Transverse colon (tissue), 4 donors: Measurements from ENCODE around the gene ESYT1.

Experiments used
- EP300 ChIP-seq: sonication (generic); formaldehyde crosslinking; IDR thresholded peaks from one replicate; pipeline ENCODE4 v1.6.1; 2017; ENCODE audit warnings: antibody characterized with exemption, low read depth
- POLR2A ChIP-seq: fragments of 450-650 bp; IDR thresholded peaks from one replicate; pipeline ENCODE4 v1.6.1; 2016; ENCODE audit warnings: antibody characterized with exemption, mild to moderate bottlenecking, moderate library complexity
- POLR2AphosphoS5 ChIP-seq, 3 donors: sonication (generic); formaldehyde crosslinking; IDR thresholded peaks; one replicate each; pipeline ENCODE4 v1.6.1; 2016; ENCODE audit warnings: antibody characterized with exemption in 3 of 3
- TF ChIP-seq, protein P1 (sequence below), 5 experiments: fragments of 200-600 bp in 3 of 5; fragments of 450-650 bp in 2 of 5; sonication (generic) in 3 of 5; IDR thresholded peaks; 1 replicate in 2 of 5; 2 replicates in 3 of 5; pipeline ENCODE4 v1.5.1; 2016 to 2017; ENCODE audit warnings: antibody characterized with exemption in 5 of 5, inconsistent platforms in 3 of 5, mild to moderate bottlenecking in 2 of 5, moderate library complexity in 1 of 5

DNA sequence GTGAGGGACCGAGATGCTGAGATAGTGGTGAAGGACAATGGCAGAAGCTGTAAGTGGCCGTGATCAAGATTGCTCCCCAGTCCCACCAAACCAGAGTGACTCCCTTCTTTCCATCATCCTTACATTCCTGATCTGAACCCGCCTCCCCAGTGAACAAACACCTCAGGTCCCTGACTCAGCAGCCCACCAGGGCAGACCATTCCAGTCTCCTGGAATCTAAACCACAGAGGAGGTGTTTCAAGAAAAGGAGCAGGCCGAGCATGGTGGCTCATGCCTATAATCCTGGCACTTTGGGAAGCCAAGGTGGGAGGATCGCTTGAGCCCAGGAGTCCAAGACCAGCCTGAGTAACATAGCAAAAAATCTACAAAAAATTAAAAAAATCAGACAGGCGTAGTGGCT, 41.5 kb upstream of the ESYT1 start:
- TF ChIP-seq, protein P1, sequence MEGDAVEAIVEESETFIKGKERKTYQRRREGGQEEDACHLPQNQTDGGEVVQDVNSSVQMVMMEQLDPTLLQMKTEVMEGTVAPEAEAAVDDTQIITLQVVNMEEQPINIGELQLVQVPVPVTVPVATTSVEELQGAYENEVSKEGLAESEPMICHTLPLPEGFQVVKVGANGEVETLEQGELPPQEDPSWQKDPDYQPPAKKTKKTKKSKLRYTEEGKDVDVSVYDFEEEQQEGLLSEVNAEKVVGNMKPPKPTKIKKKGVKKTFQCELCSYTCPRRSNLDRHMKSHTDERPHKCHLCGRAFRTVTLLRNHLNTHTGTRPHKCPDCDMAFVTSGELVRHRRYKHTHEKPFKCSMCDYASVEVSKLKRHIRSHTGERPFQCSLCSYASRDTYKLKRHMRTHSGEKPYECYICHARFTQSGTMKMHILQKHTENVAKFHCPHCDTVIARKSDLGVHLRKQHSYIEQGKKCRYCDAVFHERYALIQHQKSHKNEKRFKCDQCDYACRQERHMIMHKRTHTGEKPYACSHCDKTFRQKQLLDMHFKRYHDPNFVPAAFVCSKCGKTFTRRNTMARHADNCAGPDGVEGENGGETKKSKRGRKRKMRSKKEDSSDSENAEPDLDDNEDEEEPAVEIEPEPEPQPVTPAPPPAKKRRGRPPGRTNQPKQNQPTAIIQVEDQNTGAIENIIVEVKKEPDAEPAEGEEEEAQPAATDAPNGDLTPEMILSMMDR (IDR thresholded peaks at IDR 0.05), result no peak
- TF ChIP-seq POLR2AphosphoS5 (IDR thresholded peaks at IDR 0.05), result no peak
- no peak for TF ChIP-seq POLR2A
- no peak for TF ChIP-seq EP300
